DND-41 (cell line): ENCODE measurements around the gene RAB6A.

Source experiments
- ATAC-seq: fragments of 200-7000 bp; cut with Tn5 transposase; 3 replicates; pipeline ENCODE4 v1.9.1; 2021; ENCODE audit warnings: low read depth; ENCODE audit not compliant: insufficient read depth
- DNase-seq: peaks from one replicate; pipeline ENCODE4 v3.0.0-alpha.2; 2020
- H2AFZ ChIP-seq: 2 replicates; pipeline ENCODE4 v1.6.0; 2012; ENCODE audit warnings: low read depth, low read length
- H3K27ac ChIP-seq: 2 replicates; pipeline ENCODE4 v1.5.1; 2012; ENCODE audit warnings: low read length, inconsistent platforms
- H3K27me3 ChIP-seq: fragments of 200-600 bp; sonication (generic); 2 replicates; pipeline ENCODE4 v1.6.0; 2012; ENCODE audit warnings: low read length, mild to moderate bottlenecking, inconsistent platforms; ENCODE audit not compliant: insufficient read depth, poor library complexity
- H3K36me3 ChIP-seq: 2 replicates; pipeline ENCODE4 v1.5.1; 2012; ENCODE audit warnings: low read length, inconsistent platforms; ENCODE audit not compliant: insufficient read depth
- H3K4me1 ChIP-seq: 2 replicates; pipeline ENCODE4 v1.5.1; 2012; ENCODE audit warnings: mild to moderate bottlenecking, low read length; ENCODE audit not compliant: insufficient read depth
- H3K4me2 ChIP-seq: 2 replicates; pipeline ENCODE4 v1.6.0; 2012; ENCODE audit warnings: mild to moderate bottlenecking, moderate library complexity, low read length, inconsistent platforms; ENCODE audit not compliant: insufficient read depth
- H3K4me3 ChIP-seq, 2 experiments: fragments of 200-600 bp in 1 of 2; shearing (Covaris generic) in 1 of 2; 2 replicates each; pipeline ENCODE4 v1.5.1; 2012 to 2016; ENCODE audit warnings: inconsistent platforms in 2 of 2, low read length in 2 of 2, mild to moderate bottlenecking in 2 of 2, low read depth in 1 of 2, moderate library complexity in 1 of 2
- H3K79me2 ChIP-seq: 2 replicates; pipeline ENCODE4 v1.6.0; 2012; ENCODE audit warnings: low read length, inconsistent platforms; ENCODE audit not compliant: insufficient read depth
- H3K9ac ChIP-seq: 2 replicates; pipeline ENCODE4 v1.6.0; 2012; ENCODE audit warnings: low read depth, mild to moderate bottlenecking, inconsistent platforms, low read length, moderate library complexity
- H3K9me3 ChIP-seq: 2 replicates; pipeline ENCODE4 v1.5.1; 2012; ENCODE audit warnings: low read length, moderate library complexity, mild to moderate bottlenecking, inconsistent platforms; ENCODE audit not compliant: insufficient read depth, severe bottlenecking
- H4K20me1 ChIP-seq: 2 replicates; pipeline ENCODE4 v1.6.0; 2012; ENCODE audit warnings: low read length; ENCODE audit not compliant: insufficient read depth
- EZH2 ChIP-seq: IDR thresholded peaks from 3 replicates; pipeline ENCODE4 v1.6.1; 2012; ENCODE audit warnings: borderline replicate concordance, low read depth, mild to moderate bottlenecking, moderate library complexity, low read length, inconsistent platforms; ENCODE audit not compliant: severe bottlenecking
- TF ChIP-seq, protein P1 (sequence below): IDR thresholded peaks from 2 replicates; pipeline ENCODE4 v1.5.1; 2012; ENCODE audit warnings: borderline replicate concordance, low read length, moderate library complexity, mild to moderate bottlenecking; ENCODE audit not compliant: poor library complexity, severe bottlenecking; ENCODE audit errors: extremely low read depth

Gene RAB6A

DNA sequence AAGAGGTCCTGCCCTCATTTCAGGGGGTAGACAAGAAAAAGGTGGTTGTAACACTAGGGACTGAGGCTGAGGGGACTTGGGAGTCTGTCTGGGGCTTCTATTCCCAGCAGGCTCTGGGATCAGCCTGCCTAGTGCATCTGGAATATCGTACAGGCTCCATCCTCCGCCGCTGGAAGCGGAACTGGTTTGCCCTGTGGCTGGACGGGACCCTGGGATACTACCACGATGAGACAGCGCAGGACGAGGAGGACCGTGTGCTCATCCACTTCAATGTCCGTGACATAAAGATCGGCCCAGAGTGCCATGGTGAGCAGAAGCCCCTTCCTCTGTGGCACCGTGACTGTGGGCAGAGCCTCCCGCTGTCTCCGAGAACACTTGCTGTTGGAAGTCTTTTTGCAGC is 110.5 kb downstream of the RAB6A start:
- Histone ChIP-seq H3K4me3 (no peak overlapping the region), H2AFZ (no peak overlapping the region), H3K9ac (no peak overlapping the region), H4K20me1 (peaks cover 3% of the 10 kb centered on the region; the same call in 1 of the 2 replicates), H3K4me1 (no peaks in the 10 kb centered on the region), H3K36me3 (no peaks in the 10 kb centered on the region), H3K79me2 (no peaks in the 10 kb centered on the region), H3K27ac (no peak overlapping the region), H3K9me3 (no peaks in the 10 kb centered on the region), H3K4me2 (no peak overlapping the region), H3K27me3 (no peaks in the 10 kb centered on the region)
- no peak for ATAC-seq
- DNase-seq = no peak
- no peak for TF ChIP-seq EZH2
- TF ChIP-seq, protein P1, sequence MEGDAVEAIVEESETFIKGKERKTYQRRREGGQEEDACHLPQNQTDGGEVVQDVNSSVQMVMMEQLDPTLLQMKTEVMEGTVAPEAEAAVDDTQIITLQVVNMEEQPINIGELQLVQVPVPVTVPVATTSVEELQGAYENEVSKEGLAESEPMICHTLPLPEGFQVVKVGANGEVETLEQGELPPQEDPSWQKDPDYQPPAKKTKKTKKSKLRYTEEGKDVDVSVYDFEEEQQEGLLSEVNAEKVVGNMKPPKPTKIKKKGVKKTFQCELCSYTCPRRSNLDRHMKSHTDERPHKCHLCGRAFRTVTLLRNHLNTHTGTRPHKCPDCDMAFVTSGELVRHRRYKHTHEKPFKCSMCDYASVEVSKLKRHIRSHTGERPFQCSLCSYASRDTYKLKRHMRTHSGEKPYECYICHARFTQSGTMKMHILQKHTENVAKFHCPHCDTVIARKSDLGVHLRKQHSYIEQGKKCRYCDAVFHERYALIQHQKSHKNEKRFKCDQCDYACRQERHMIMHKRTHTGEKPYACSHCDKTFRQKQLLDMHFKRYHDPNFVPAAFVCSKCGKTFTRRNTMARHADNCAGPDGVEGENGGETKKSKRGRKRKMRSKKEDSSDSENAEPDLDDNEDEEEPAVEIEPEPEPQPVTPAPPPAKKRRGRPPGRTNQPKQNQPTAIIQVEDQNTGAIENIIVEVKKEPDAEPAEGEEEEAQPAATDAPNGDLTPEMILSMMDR = no peak

DNA sequence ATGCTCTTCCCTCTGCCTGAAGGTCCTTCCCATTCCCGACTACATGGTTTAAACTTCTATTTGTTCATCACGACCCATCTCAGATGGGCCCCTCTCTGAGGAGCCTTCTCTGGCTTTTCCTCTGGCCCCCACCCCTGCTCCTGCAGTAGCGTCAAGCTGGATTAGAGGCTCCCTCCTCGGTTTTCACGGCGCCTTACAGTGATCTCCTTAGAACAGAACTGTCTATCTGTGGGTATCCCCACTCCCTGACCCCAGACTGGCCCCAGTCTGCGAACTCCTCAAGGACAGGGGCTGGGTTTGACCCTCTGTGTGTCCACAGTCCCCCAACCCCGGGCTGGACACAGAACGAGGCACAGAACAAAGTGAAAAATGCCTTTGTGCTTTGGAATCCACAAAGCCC is 111.7 kb downstream of the RAB6A start:
- Histone ChIP-seq H3K9ac (no peak overlapping the region), H3K27me3 (no peaks in the 10 kb centered on the region), H3K4me2 (no peak overlapping the region), H3K4me3 (no peak overlapping the region), H3K36me3 (no peaks in the 10 kb centered on the region), H3K4me1 (no peaks in the 10 kb centered on the region), H4K20me1 (peaks cover 3% of the 10 kb centered on the region; the same call in 1 of the 2 replicates), H2AFZ (no peak overlapping the region), H3K27ac (no peak overlapping the region), H3K79me2 (no peaks in the 10 kb centered on the region), H3K9me3 (no peaks in the 10 kb centered on the region)
- DNase-seq (no peak), ATAC-seq (no peak)
- TF ChIP-seq EZH2 = no peak
- TF ChIP-seq, protein P1 = no peak

DNA sequence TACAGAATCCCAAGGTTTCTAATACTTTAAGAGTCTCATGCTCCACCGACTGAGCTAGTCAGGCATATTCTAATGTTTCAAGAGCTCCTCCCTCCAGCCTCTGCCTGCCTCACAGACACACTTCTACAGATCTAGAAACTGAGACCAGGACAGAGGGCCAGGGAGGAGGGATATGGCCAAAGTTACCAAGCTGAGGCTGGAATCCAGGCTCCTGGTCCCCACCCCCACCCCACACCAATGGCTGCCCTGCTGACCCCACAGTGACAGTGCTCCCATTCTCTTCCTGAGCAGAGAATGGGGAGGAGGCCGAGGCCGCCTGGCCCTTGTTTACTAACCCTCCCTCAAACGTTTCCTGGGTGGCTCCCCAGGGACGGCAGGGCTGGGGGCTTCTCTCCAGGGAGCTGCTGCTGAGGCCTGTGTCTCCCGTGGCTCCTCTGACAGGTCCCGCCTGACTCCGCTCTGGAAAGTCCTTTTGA is 112.3 kb downstream of the RAB6A start:
- H3K4me2 ChIP-seq = no peak overlapping the region
- H3K4me1 ChIP-seq = no peaks in the 10 kb centered on the region
- DNase-seq (no peak), ATAC-seq (no peak)
- no peak overlapping the region for H3K4me3 ChIP-seq
- H4K20me1 ChIP-seq = peaks cover 3% of the 10 kb centered on the region; the same call in 1 of the 2 replicates
- no peak overlapping the region for H3K9ac ChIP-seq
- no peak overlapping the region for H3K27ac ChIP-seq
- H3K9me3 ChIP-seq = no peaks in the 10 kb centered on the region
- H3K79me2 ChIP-seq = no peaks in the 10 kb centered on the region
- H3K27me3 ChIP-seq = no peaks in the 10 kb centered on the region
- no peaks in the 10 kb centered on the region for H3K36me3 ChIP-seq
- H2AFZ ChIP-seq = no peak overlapping the region
- TF ChIP-seq EZH2 = no peak
- TF ChIP-seq, protein P1 = no peak

DNA sequence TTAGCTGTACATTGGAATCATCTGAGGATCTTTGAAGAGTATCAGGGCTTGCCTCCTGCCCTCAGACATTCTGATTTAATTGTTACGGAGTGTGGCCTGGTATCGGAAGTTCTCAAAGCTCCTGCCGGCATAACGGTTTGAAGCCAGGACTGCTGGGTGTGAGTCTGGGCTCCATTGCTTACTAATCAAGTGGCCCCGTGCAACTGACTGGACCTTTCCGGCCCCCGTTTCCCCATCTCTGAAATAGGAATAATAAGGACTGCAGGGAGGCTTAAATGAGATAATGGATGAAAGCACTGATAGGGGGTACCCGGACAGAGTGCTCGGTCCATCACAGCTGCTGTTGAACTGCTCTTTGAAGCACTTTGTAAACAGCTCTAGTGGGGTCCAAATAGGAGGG is 112.8 kb downstream of the RAB6A start:
- no peaks in the 10 kb centered on the region for H3K27me3 ChIP-seq
- H3K27ac ChIP-seq = no peak overlapping the region

More for the DNA sequence above, 112.8 kb downstream of the RAB6A start:
- Histone ChIP-seq H3K79me2 (no peaks in the 10 kb centered on the region), H3K4me2 (no peak overlapping the region), H3K9me3 (no peaks in the 10 kb centered on the region), H2AFZ (no peak overlapping the region), H3K4me3 (no peak overlapping the region), H3K36me3 (no peaks in the 10 kb centered on the region), H3K9ac (no peak overlapping the region), H4K20me1 (peaks cover 3% of the 10 kb centered on the region; the same call in 1 of the 2 replicates), H3K4me1 (no peaks in the 10 kb centered on the region)
- DNase-seq (no peak), ATAC-seq (no peak)
- TF ChIP-seq, protein P1 = no peak
- no peak for TF ChIP-seq EZH2
